ENCODE data around the gene NCKIPSD. TPM values are rescaled to one million over a fixed set of nuclear protein-coding genes. Genes with fewer than 3 reads are reported as not detected.

The NCKIPSD gene
- total RNA-seq, 5 donors from 2014 or later (not counting 1 experiment from before 2014, with no cell fraction given), result 17.4 to 23.4 (median 20.4) TPM

GRCh38 chr3:48625600-48625999 lies 60.1 kb downstream of the NCKIPSD start:
- no peaks in the 10 kb centered on the region for H3K9me3 Mint-ChIP-seq
- Histone ChIP-seq H3K27me3 (replicated peaks in 1 of 2; ENCODE audit: control insufficient read depth in 2 of 2, extremely low read depth in 1 of 2, insufficient read depth in 2 of 2, low read length in 1 of 2) (no peaks in the 10 kb centered on the region), H3K4me3 (ENCODE audit: control insufficient read depth in 1 of 2, extremely low read depth in 1 of 2, low read length in 1 of 2) (no peak overlapping the region), H3K4me1 (ENCODE audit: control insufficient read depth in 1 of 2, extremely low read depth in 1 of 2, insufficient read depth in 2 of 2, low read length in 2 of 2) (peaks cover 0 to 6% of the 10 kb centered on the region in 2 experiments), H3K9me3 (no peaks in the 10 kb centered on the region), H3K36me3 (ENCODE audit: control insufficient read depth in 2 of 2, extremely low read depth in 1 of 2, insufficient read depth in 1 of 2, low read length in 1 of 2) (peaks cover 17 to 22% of the 10 kb centered on the region in 2 donors), H3K27ac (ENCODE audit: low read length) (no peak overlapping the region)
- ChIA-PET POLR2A (no interaction called here), CTCF (no interaction called here)
- no peak for ATAC-seq (replicated peaks in 1 of 4)
- 96% methylated on average over 4 of the region's 6 CpGs for WGBS (ENCODE audit: insufficient coverage)
- no peaks in the 10 kb centered on the region for H3K27me3 Mint-ChIP-seq
- no peak overlapping the region for H3K27ac Mint-ChIP-seq
- no peak for DNase-seq
- H3K36me3 Mint-ChIP-seq, result peaks cover 33% of the 10 kb centered on the region
- H3K4me3 Mint-ChIP-seq, result no peak overlapping the region
- peaks cover 11 to 16% (median 14%) of the 10 kb centered on the region in 3 donors for H3K4me1 Mint-ChIP-seq

- Histone ChIP-seq H3K27me3 (replicated peaks in 1 of 2; ENCODE audit: control insufficient read depth in 2 of 2, extremely low read depth in 1 of 2, insufficient read depth in 2 of 2, low read length in 1 of 2) (peaks cover 0 to under 1% of the 10 kb centered on the region in 2 experiments), H3K9me3 (no peaks in the 10 kb centered on the region), H3K27ac (ENCODE audit: low read length) (no peak overlapping the region), H3K4me1 (ENCODE audit: control insufficient read depth in 1 of 2, extremely low read depth in 1 of 2, insufficient read depth in 2 of 2, low read length in 2 of 2) (peaks cover 0 to 6% of the 10 kb centered on the region in 2 experiments), H3K4me3 (ENCODE audit: control insufficient read depth in 1 of 2, extremely low read depth in 1 of 2, low read length in 1 of 2) (no peak overlapping the region), H3K36me3 (ENCODE audit: control insufficient read depth in 2 of 2, extremely low read depth in 1 of 2, insufficient read depth in 1 of 2, low read length in 1 of 2) (peaks cover 16 to 17% of the 10 kb centered on the region in 2 donors)
- Mint-ChIP-seq H3K36me3 (peaks cover 29% of the 10 kb centered on the region), H3K27ac (no peak overlapping the region), H3K4me3 (no peak overlapping the region), H3K4me1 (peaks cover 11 to 16% (median 14%) of the 10 kb centered on the region in 3 donors), H3K9me3 (no peaks in the 10 kb centered on the region), H3K27me3 (no peaks in the 10 kb centered on the region)
- no peak for ATAC-seq (replicated peaks in 1 of 4)
- ChIA-PET CTCF (interaction anchor here (0.5 to 0.6 kb wide), 2 partner anchors 118 to 174 kb away, joined by 3 to 6 read pairs; no protein-coding TSS in a partner anchor), POLR2A (no interaction called here)
- DNase-seq, result no peak
- 95% methylated on average over 8 of the region's 10 CpGs for WGBS (ENCODE audit: insufficient coverage)
Measured at GRCh38 chr3:48624767-48625166, 60.9 kb downstream of the NCKIPSD start.

- no peak overlapping the region for H3K27ac Mint-ChIP-seq
- no peaks in the 10 kb centered on the region for H3K9me3 Mint-ChIP-seq
- 75% methylated on average over 4 of the region's 6 CpGs for WGBS (ENCODE audit: insufficient coverage)
- Histone ChIP-seq H3K36me3 (ENCODE audit: control insufficient read depth in 2 of 2, extremely low read depth in 1 of 2, insufficient read depth in 1 of 2, low read length in 1 of 2) (peaks cover 13 to 16% of the 10 kb centered on the region in 2 donors), H3K27ac (ENCODE audit: low read length) (no peak overlapping the region), H3K4me3 (ENCODE audit: control insufficient read depth in 1 of 2, extremely low read depth in 1 of 2, low read length in 1 of 2) (no peak overlapping the region), H3K27me3 (replicated peaks in 1 of 2; ENCODE audit: control insufficient read depth in 2 of 2, extremely low read depth in 1 of 2, insufficient read depth in 2 of 2, low read length in 1 of 2) (peaks cover 0 to 3% of the 10 kb centered on the region in 2 experiments), H3K9me3 (no peaks in the 10 kb centered on the region), H3K4me1 (ENCODE audit: control insufficient read depth in 1 of 2, extremely low read depth in 1 of 2, insufficient read depth in 2 of 2, low read length in 2 of 2) (peaks cover 0 to 6% of the 10 kb centered on the region in 2 experiments)
- POLR2A ChIA-PET, result interaction anchor here in 1 of 2 donors (0.6 kb wide), 1 partner anchor 364 kb away, joined by 5 read pairs; no protein-coding TSS in a partner anchor
- H3K36me3 Mint-ChIP-seq, result peaks cover 23% of the 10 kb centered on the region
- peaks cover 11 to 16% (median 14%) of the 10 kb centered on the region in 3 donors for H3K4me1 Mint-ChIP-seq
- H3K27me3 Mint-ChIP-seq, result no peaks in the 10 kb centered on the region
- CTCF ChIA-PET, result interaction anchor here (0.5 to 0.6 kb wide), 3 partner anchors 60 to 175 kb away, joined by 3 to 6 read pairs (median 3); no protein-coding TSS in a partner anchor
- DNase-seq, result no peak
- ATAC-seq (replicated peaks in 1 of 4), result no peak
- no peak overlapping the region for H3K4me3 Mint-ChIP-seq
Measured at GRCh38 chr3:48623851-48624547, 61.7 kb downstream of the NCKIPSD start.

Other genes with a start within 250 kb of the NCKIPSD start
- 1 to 10 TPM; 5.0 to 7.9 (median 6.4) TPM for gene CCDC51, start 245.8 kb downstream of the NCKIPSD start, total RNA-seq
- 100 to 1,000 TPM; 216 to 245 (median 229) TPM for gene TMA7, start 245.7 kb downstream of the NCKIPSD start, total RNA-seq
- 10 to 100 TPM in 3 of 5 donors, 1 to 10 TPM in 2; 7.8 to 14.9 (median 12.8) TPM for gene ATRIP, start 239.2 kb downstream of the NCKIPSD start, total RNA-seq
- gene SHISA5, start 181.7 kb downstream of the NCKIPSD start, total RNA-seq, result 100 to 1,000 TPM; 156 to 258 (median 217) TPM
- 1 to 10 TPM; 1.8 to 4.2 (median 2.4) TPM for gene PFKFB4, start 129.1 kb downstream of the NCKIPSD start, total RNA-seq
- under 1 TPM in 1 of 5 donors, not detected in 4; 0.16 TPM for gene UCN2, start 122.1 kb downstream of the NCKIPSD start, total RNA-seq
- gene COL7A1, start 90.6 kb downstream of the NCKIPSD start, total RNA-seq, result 1 to 10 TPM in 3 of 5 donors, under 1 TPM in 2; 0.33 to 2.3 (median 1.3) TPM
- gene UQCRC1, start 76.3 kb downstream of the NCKIPSD start, total RNA-seq, result 100 to 1,000 TPM in 2 of 5 donors, 10 to 100 TPM in 3; 93.0 to 109 (median 98.4) TPM
- under 1 TPM in 1 of 5 donors, not detected in 4; 0.39 TPM for gene TMEM89, start 64.1 kb downstream of the NCKIPSD start, total RNA-seq
- 10 to 100 TPM; 16.2 to 36.4 (median 29.2) TPM for gene SLC26A6, start 50.5 kb downstream of the NCKIPSD start, total RNA-seq
- 1 to 10 TPM; 5.6 to 7.4 (median 6.2) TPM for gene CELSR3, start 23.0 kb downstream of the NCKIPSD start, total RNA-seq
- gene IP6K2, start 31.3 kb upstream of the NCKIPSD start, total RNA-seq, result 10 to 100 TPM; 69.0 to 95.7 (median 77.6) TPM
- 10 to 100 TPM; 30.9 to 51.8 (median 49.0) TPM for gene PRKAR2A, start 162.0 kb upstream of the NCKIPSD start, total RNA-seq
- gene SLC25A20, start 213.0 kb upstream of the NCKIPSD start, total RNA-seq, result 10 to 100 TPM in 4 of 5 donors, 1 to 10 TPM in 1; 9.4 to 18.2 (median 14.7) TPM
- gene ARIH2, start 232.9 kb upstream of the NCKIPSD start, total RNA-seq, result 100 to 1,000 TPM; 136 to 163 (median 153) TPM

Data from T-cell (primary cell).